ENCODE measurements around the gene TAP2. TPM values are rescaled to one million over a fixed set of nuclear protein-coding genes. Genes with fewer than 3 reads are reported as not detected.

The TAP2 gene
- total RNA-seq, 4 donors from 2014 or later, result 6.9 to 16.0 (median 11.1) TPM

DNA sequence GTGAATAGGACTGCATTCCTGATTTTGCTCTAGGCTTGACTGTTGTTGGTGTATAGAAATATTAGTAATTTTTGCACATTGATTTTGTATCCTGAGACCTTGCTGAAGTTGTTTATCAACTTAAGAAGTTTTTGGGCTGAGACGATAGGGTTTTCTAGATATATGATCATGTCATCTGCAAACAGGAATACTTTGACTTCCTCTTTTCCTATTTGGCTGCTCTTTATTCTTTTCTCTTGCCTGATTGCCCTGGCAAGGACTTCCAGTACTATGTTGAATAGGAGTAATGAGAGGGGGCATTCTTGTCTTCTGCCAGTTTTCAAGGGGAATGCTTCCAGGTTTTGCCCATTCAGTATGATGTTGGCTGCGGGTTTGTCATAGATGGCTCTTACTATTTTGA is 35.1 kb downstream of the TAP2 start:
- TF ChIP-seq CTCF (IDR thresholded peaks at IDR 0.05) (no peak), EP300 (IDR thresholded peaks at IDR 0.05) (no peak), POLR2AphosphoS5 (IDR thresholded peaks at IDR 0.05) (no peak), POLR2A (IDR thresholded peaks at IDR 0.05) (no peak)
- no peak overlapping the region for H3K4me3 ChIP-seq
- H3K4me1 ChIP-seq, result no peaks in the 10 kb centered on the region
- no peaks in the 10 kb centered on the region for H3K36me3 ChIP-seq
- no peak overlapping the region for H3K27ac ChIP-seq
- WGBS, 2 donors (ENCODE audit: low coverage in 1 of 2), result 43 to 63% methylated on average over 2 of the region's 2 CpGs
- H3K27me3 ChIP-seq, result peaks cover 53% of the 10 kb centered on the region
- no peak for ATAC-seq
- peaks cover 0 to 6% (median 0%) of the 10 kb centered on the region in 3 donors for H3K9me3 ChIP-seq

DNA sequence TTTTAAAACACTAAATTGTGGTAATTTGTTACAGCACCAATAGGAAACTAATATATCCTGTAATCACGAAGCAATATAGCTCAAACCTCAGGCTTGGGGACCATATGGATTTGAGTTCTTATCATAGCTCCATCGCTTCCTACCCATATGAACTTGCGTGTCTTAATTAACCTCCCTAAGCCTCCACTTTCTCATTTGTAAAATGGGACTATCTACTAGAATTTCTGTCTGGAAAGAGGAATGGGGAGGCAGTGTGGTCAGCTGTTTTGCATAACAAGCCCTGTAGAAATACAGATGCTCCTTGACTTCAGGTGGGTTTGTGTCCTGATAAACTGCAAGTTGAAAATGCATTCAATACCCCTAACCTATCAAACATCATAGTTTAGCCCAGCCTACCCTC is 38.8 kb downstream of the TAP2 start:
- Histone ChIP-seq H3K27me3 (peaks cover 57% of the 10 kb centered on the region), H3K4me3 (no peak overlapping the region), H3K4me1 (peaks cover 0 to 10% (median 2%) of the 10 kb centered on the region in 3 donors), H3K36me3 (no peaks in the 10 kb centered on the region), H3K9me3 (peaks cover 0 to 6% (median 0%) of the 10 kb centered on the region in 3 donors), H3K27ac (no peak overlapping the region)
- no peak for ATAC-seq
- WGBS, 2 donors (ENCODE audit: low coverage in 1 of 2), result 73 to 82% methylated on average over 3 of the region's 3 CpGs
- TF ChIP-seq POLR2A (IDR thresholded peaks at IDR 0.05), result no peak
- TF ChIP-seq POLR2AphosphoS5 (IDR thresholded peaks at IDR 0.05), result no peak
- TF ChIP-seq EP300 (IDR thresholded peaks at IDR 0.05), result no peak
- no peak for TF ChIP-seq CTCF (IDR thresholded peaks at IDR 0.05)

- 96% methylated on average over 3 of the region's 3 CpGs; no CpG with 5 or more reads in 1 of the 2 donors for WGBS, 2 donors (ENCODE audit: low coverage in 1 of 2)
- Histone ChIP-seq H3K36me3 (no peaks in the 10 kb centered on the region), H3K27ac (no peak overlapping the region), H3K9me3 (peaks cover 0 to 6% (median 0%) of the 10 kb centered on the region in 3 donors), H3K4me1 (peaks cover 0 to 10% (median 2%) of the 10 kb centered on the region in 3 donors), H3K27me3 (peaks cover 62% of the 10 kb centered on the region), H3K4me3 (no peak overlapping the region)
- no peak for TF ChIP-seq CTCF (IDR thresholded peaks at IDR 0.05)
- no peak for ATAC-seq
These were observed 39.4 kb downstream of the TAP2 start for GRCh38 chr6:32799168-32799567.

- H3K4me1 ChIP-seq, result peaks cover 0 to 10% (median 2%) of the 10 kb centered on the region in 3 donors
- H3K36me3 ChIP-seq, result no peaks in the 10 kb centered on the region
- H3K27ac ChIP-seq, result no peak overlapping the region
- TF ChIP-seq EP300 (IDR thresholded peaks at IDR 0.05) (no peak), CTCF (IDR thresholded peaks at IDR 0.05) (peak; percentile 83 to 93 (median 86))
- peak overlapping the region in 1 of 2 donors; percentile 16 for H3K4me3 ChIP-seq
- peaks cover 0 to 6% (median 0%) of the 10 kb centered on the region in 3 donors for H3K9me3 ChIP-seq
- ATAC-seq, result peak; percentile 64
- H3K27me3 ChIP-seq, result peaks cover 76% of the 10 kb centered on the region
- WGBS, 2 donors (ENCODE audit: low coverage in 1 of 2), result 8 to 10% methylated on average over 24 to 29 of the region's 30 CpGs
These were observed 41.4 kb downstream of the TAP2 start for GRCh38 chr6:32796848-32797776.

- Histone ChIP-seq H3K4me1 (peaks cover 0 to 10% (median 2%) of the 10 kb centered on the region in 3 donors), H3K36me3 (no peaks in the 10 kb centered on the region), H3K27me3 (peaks cover 84% of the 10 kb centered on the region), H3K4me3 (no peak overlapping the region), H3K27ac (no peak overlapping the region), H3K9me3 (peaks cover 0 to 6% (median 0%) of the 10 kb centered on the region in 3 donors)
- TF ChIP-seq POLR2AphosphoS5 (IDR thresholded peaks at IDR 0.05) (no peak), CTCF (IDR thresholded peaks at IDR 0.05) (no peak), EP300 (IDR thresholded peaks at IDR 0.05) (no peak), POLR2A (IDR thresholded peaks at IDR 0.05) (no peak)
- no peak for ATAC-seq
- WGBS, 2 donors (ENCODE audit: low coverage in 1 of 2), result 67 to 74% methylated on average over 1 to 2 of the region's 2 CpGs
These were observed 44.0 kb downstream of the TAP2 start for GRCh38 chr6:32794510-32794909.
